ENCODE results near the gene CCDC194.

GRCh38 chr19:17393002-17393401, 994 bp downstream of the CCDC194 start:
- no peak for TF ChIP-seq CTCF (IDR thresholded peaks at IDR 0.05)
- TF ChIP-seq SP1 (CRISPR knock-in tag; conservative IDR thresholded peaks at IDR 0.05), result no peak
- no peak for TF ChIP-seq HMGXB4 (CRISPR knock-in tag; IDR thresholded peaks at IDR 0.05)
- no peak for TF ChIP-seq MXD4 (CRISPR knock-in tag; IDR thresholded peaks at IDR 0.05; ENCODE audit: borderline replicate concordance)
- no peak for TF ChIP-seq ATF2 (CRISPR knock-in tag; IDR thresholded peaks at IDR 0.05; ENCODE audit: borderline replicate concordance, low read depth)
- TF ChIP-seq USF1 (CRISPR knock-in tag; IDR thresholded peaks at IDR 0.05), result no peak
- TF ChIP-seq ARID4B (CRISPR knock-in tag; IDR thresholded peaks at IDR 0.05; ENCODE audit: borderline replicate concordance), result no peak
- no peak for TF ChIP-seq ELF4 (CRISPR knock-in tag; IDR thresholded peaks at IDR 0.05; ENCODE audit: low read depth)
- TF ChIP-seq ZNF121 (CRISPR knock-in tag; IDR thresholded peaks at IDR 0.05), result no peak
- no peak for TF ChIP-seq RORB (CRISPR knock-in tag; IDR thresholded peaks at IDR 0.05)
- TF ChIP-seq NR3C1 (CRISPR knock-in tag; conservative IDR thresholded peaks at IDR 0.05; ENCODE audit: low read depth), result no peak
- no peak for TF ChIP-seq IRF1 (CRISPR knock-in tag; IDR thresholded peaks at IDR 0.05)
- TF ChIP-seq ZNF671 (CRISPR knock-in tag; IDR thresholded peaks at IDR 0.05), result no peak
